GM12892 (cell line): Measurements from ENCODE around the gene MUC5AC.
"Not testable (repeated sequence)": the region's sequence is repeated elsewhere in the genome, so short reads cannot be mapped to it uniquely, and the experiment has no call there.

Source experiments
- DNase-seq: peaks from one replicate; pipeline ENCODE4 v3.0.0; 2011; ENCODE audit not compliant: insufficient read length
- FAIRE-seq: peaks from 2 replicates; lab custom pipeline; 2011; peaks lifted over from hg19 to GRCh38; lab: Jason Lieb, UNC
- POLR2A ChIP-seq: IDR thresholded peaks from 2 replicates; pipeline ENCODE4 v1.6.1; 2011; ENCODE audit warnings: low read depth, low read length, control low read depth
- POLR2AphosphoS5 ChIP-seq: IDR thresholded peaks from 2 replicates; pipeline ENCODE4 v1.6.1; 2011; ENCODE audit warnings: low read depth, low read length, control low read depth
- TAF1 ChIP-seq: IDR thresholded peaks from 2 replicates; pipeline ENCODE4 v1.6.1; 2011; ENCODE audit warnings: low read depth, mild to moderate bottlenecking, control low read depth, low read length, borderline replicate concordance

MUC5AC gene

GRCh38 chr11:1211838-1212237, 54.1 kb downstream of the MUC5AC start:
- no peak for DNase-seq
- no peak for FAIRE-seq
- TF ChIP-seq POLR2AphosphoS5, result no peak
- TF ChIP-seq POLR2A, result no peak
- no peak for TF ChIP-seq TAF1

- not testable (repeated sequence) for FAIRE-seq
These were observed 58.1 kb downstream of the MUC5AC start for GRCh38 chr11:1215826-1216225.

GRCh38 chr11:1217151-1217550, 59.4 kb downstream of the MUC5AC start:
- DNase-seq (peak; percentile 3), FAIRE-seq (no peak)
- no peak for TF ChIP-seq POLR2AphosphoS5
- TF ChIP-seq POLR2A, result no peak
- no peak for TF ChIP-seq TAF1

More at GRCh38 chr11:1215826-1216225, 58.1 kb downstream of the MUC5AC start:
- DNase-seq, result not testable (repeated sequence)

GRCh38 chr11:1218256-1218787, 60.6 kb downstream of the MUC5AC start:
- TF ChIP-seq POLR2A (no peak), TAF1 (no peak), POLR2AphosphoS5 (no peak)
- DNase-seq (peak; percentile 5), FAIRE-seq (no peak)

- no peak for TF ChIP-seq TAF1
- TF ChIP-seq POLR2A, result no peak
- no peak for TF ChIP-seq POLR2AphosphoS5
- FAIRE-seq (no peak), DNase-seq (peak; percentile 17)
These were observed 61.2 kb downstream of the MUC5AC start for GRCh38 chr11:1218788-1219445.

GRCh38 chr11:1219446-1219833, 61.7 kb downstream of the MUC5AC start:
- TF ChIP-seq POLR2A, result no peak
- TF ChIP-seq POLR2AphosphoS5, result no peak
- TF ChIP-seq TAF1, result no peak
- DNase-seq, result peak; percentile 11
- no peak for FAIRE-seq

- TF ChIP-seq POLR2A (no peak), TAF1 (no peak), POLR2AphosphoS5 (no peak)
- FAIRE-seq (no peak), DNase-seq (peak; percentile 11)
These were observed 62.4 kb downstream of the MUC5AC start for GRCh38 chr11:1219834-1220815.

- FAIRE-seq (no peak), DNase-seq (peak; percentile 16)
- no peak for TF ChIP-seq POLR2A
- no peak for TF ChIP-seq TAF1
- TF ChIP-seq POLR2AphosphoS5, result no peak
These were observed 63.4 kb downstream of the MUC5AC start for GRCh38 chr11:1220941-1221721.

GRCh38 chr11:1221848-1222311, 64.1 kb downstream of the MUC5AC start:
- TF ChIP-seq POLR2A (no peak), TAF1 (no peak), POLR2AphosphoS5 (no peak)
- peak; percentile 13 for DNase-seq
- FAIRE-seq, result no peak

- FAIRE-seq, result no peak
- DNase-seq, result peak; percentile 25
- no peak for TF ChIP-seq POLR2A
- TF ChIP-seq TAF1, result no peak
- no peak for TF ChIP-seq POLR2AphosphoS5
These were observed 65.0 kb downstream of the MUC5AC start, which contains the start of gene MUC5B for GRCh38 chr11:1222491-1223345. TSS of gene MUC5B (plus strand) at chr11:1223066. CDS start at chr11:1223124, 58 bp downstream.
